PC-3 (cell line): ENCODE measurements around the gene PDLIM1. TPM values are rescaled to one million over a fixed set of nuclear protein-coding genes. Genes with fewer than 3 reads are reported as not detected.

Source experiments
- ATAC-seq: fragments of 200-7000 bp; cut with Tn5 transposase; 2 replicates; pipeline ENCODE4 v1.9.1; 2020; ENCODE audit warnings: mild to moderate bottlenecking, moderate library complexity
- Bru-seq: library from RNA; stranded (reverse); fragments of 400-500 nt; gene quantifications from one replicate; lab custom pipeline; 2021; lab: Mats Ljungman, UMichigan
- BruChase-seq, 2 experiments: library from RNA; stranded (reverse); fragments of 400-500 nt; gene quantifications; one replicate each; lab custom pipeline; 2021; lab: Mats Ljungman, UMichigan
- BruUV-seq: library from RNA; stranded (reverse); fragments of 400-500 nt; replicated peaks from 2 replicates; lab custom pipeline; 2021; lab: Mats Ljungman, UMichigan
- CTCF ChIA-PET: fragments of 300-600 bp; sonication (Branson Sonifier 250); formaldehyde crosslinking; loops from one replicate; lab custom pipeline; 2022; ENCODE audit warnings: antibody characterized with exemption; lab: Charles Lee
- POLR2A ChIA-PET: fragments of 300-600 bp; sonication (Branson Sonifier 250); formaldehyde crosslinking; loops from one replicate; lab custom pipeline; 2022; ENCODE audit warnings: antibody characterized with exemption; ENCODE audit not compliant: unreplicated experiment; lab: Charles Lee
- DNase-seq: peaks from one replicate; pipeline ENCODE4 v3.0.0-alpha.2; 2015
- H2AFZ ChIP-seq: fragments of 300-600 bp; sonication (generic); 2 replicates; pipeline ENCODE4 v1.6.0; 2016; ENCODE audit warnings: antibody characterized with exemption, low read length
- H3F3A ChIP-seq: fragments of 300-600 bp; sonication (generic); one replicate; pipeline ENCODE4 v1.6.0; 2017; ENCODE audit warnings: antibody characterized with exemption, low read length, control low read depth, mild to moderate bottlenecking; ENCODE audit not compliant: unreplicated experiment
- H3K27ac ChIP-seq: fragments of 300-600 bp; sonication (generic); 2 replicates; pipeline ENCODE4 v1.5.1; 2016; ENCODE audit warnings: mild to moderate bottlenecking, low read length
- H3K27me3 ChIP-seq: fragments of 300-600 bp; sonication (generic); 2 replicates; pipeline ENCODE4 v1.6.1; 2016; ENCODE audit warnings: low read length, mixed read lengths
- H3K36me3 ChIP-seq: fragments of 300-600 bp; sonication (generic); 2 replicates; pipeline ENCODE4 v1.6.1; 2016; ENCODE audit warnings: low read depth, mixed run types, low read length, mixed read lengths
- H3K4me1 ChIP-seq: fragments of 300-600 bp; sonication (generic); 2 replicates; pipeline ENCODE4 v1.5.1; 2016; ENCODE audit warnings: low read length; ENCODE audit not compliant: insufficient read depth
- H3K4me2 ChIP-seq: fragments of 300-600 bp; sonication (generic); 2 replicates; pipeline ENCODE4 v1.6.0; 2016; ENCODE audit warnings: low read length
- H3K4me3 ChIP-seq: fragments of 300-600 bp; sonication (generic); 2 replicates; pipeline ENCODE4 v1.5.1; 2016; ENCODE audit warnings: mild to moderate bottlenecking, low read length, mixed read lengths
- H3K79me2 ChIP-seq: fragments of 300-600 bp; sonication (generic); 2 replicates; pipeline ENCODE4 v1.6.1; 2017; ENCODE audit warnings: low read length, mixed read lengths
- H3K9ac ChIP-seq: fragments of 300-600 bp; sonication (generic); 2 replicates; pipeline ENCODE4 v1.6.0; 2016; ENCODE audit warnings: mild to moderate bottlenecking, low read length
- H3K9me2 ChIP-seq: fragments of 300-600 bp; sonication (generic); replicated peaks from 2 replicates; pipeline ENCODE4 v1.6.1; 2016; ENCODE audit warnings: mixed run types, low read length, mixed read lengths
- H3K9me3 ChIP-seq: fragments of 300-600 bp; sonication (generic); 2 replicates; pipeline ENCODE4 v1.6.1; 2016; ENCODE audit warnings: low read length, mixed read lengths
- H4K20me1 ChIP-seq: fragments of 300-600 bp; sonication (generic); 2 replicates; pipeline ENCODE4 v1.6.1; 2016; ENCODE audit warnings: low read length, mixed read lengths
- EZH2 ChIP-seq: fragments of 300-600 bp; sonication (generic); IDR thresholded peaks from one replicate; pipeline ENCODE4 v1.6.1; 2017; ENCODE audit warnings: antibody characterized with exemption, mild to moderate bottlenecking, low read length; ENCODE audit not compliant: unreplicated experiment
- EZH2phosphoT487 ChIP-seq: fragments of 300-600 bp; sonication (generic); IDR thresholded peaks from 2 replicates; pipeline ENCODE4 v1.6.1; 2018; ENCODE audit warnings: mild to moderate bottlenecking, antibody characterized with exemption, low read length, borderline replicate concordance
- intact Hi-C: fragments of 100-400 bp; cut with micrococcal nuclease; formaldehyde crosslinking; loops from 2 replicates; pipeline ENCODE4 v1.9.0; 2023
- long read RNA-seq: library from polyadenylated mRNA; unstranded; transcript quantifications from one replicate; pipeline ENCODE4 v2.0.0, GENCODE V29; 2021; ENCODE audit not compliant: unreplicated experiment
- total RNA-seq: library from RNA; depleted of rRNA; stranded (reverse); fragments of >200 nt; gene quantifications from 2 replicates; pipeline ENCODE4 v1.2.3, GENCODE V29; 2014; rRNA removed
- TF ChIP-seq, protein P1 (sequence below): fragments of 300-600 bp; sonication (generic); conservative IDR thresholded peaks from 2 replicates; pipeline ENCODE4 v1.5.1; 2017; ENCODE audit warnings: antibody characterized with exemption, low read depth, mild to moderate bottlenecking, low read length

Gene PDLIM1, protein sequence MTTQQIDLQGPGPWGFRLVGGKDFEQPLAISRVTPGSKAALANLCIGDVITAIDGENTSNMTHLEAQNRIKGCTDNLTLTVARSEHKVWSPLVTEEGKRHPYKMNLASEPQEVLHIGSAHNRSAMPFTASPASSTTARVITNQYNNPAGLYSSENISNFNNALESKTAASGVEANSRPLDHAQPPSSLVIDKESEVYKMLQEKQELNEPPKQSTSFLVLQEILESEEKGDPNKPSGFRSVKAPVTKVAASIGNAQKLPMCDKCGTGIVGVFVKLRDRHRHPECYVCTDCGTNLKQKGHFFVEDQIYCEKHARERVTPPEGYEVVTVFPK
- total RNA-seq (28.2 and 48.7 TPM in 2 replicates), Bru-seq, nascent RNA (percentile 96 among the genes with signal in this experiment), BruChase-seq, experiment 1, labeled RNA remaining after a 6-hour chase (percentile 88 among the genes with signal in this experiment), BruChase-seq, experiment 2, labeled RNA remaining after a 2-hour chase (percentile 87 among the genes with signal in this experiment)
- long read RNA-seq, transcript PDLIM1-202 (6 exons, 850 nt): minor isoform, 17 of 442 reads
- long read RNA-seq, transcript PDLIM1-201 (7 exons, 1,452 nt): major isoform, 332 of 442 reads
- long read RNA-seq, partial matches to known transcripts: 21 of 442 reads
- long read RNA-seq, other reads (novel, unspliced or antisense): 70 of 442 reads

DNA sequence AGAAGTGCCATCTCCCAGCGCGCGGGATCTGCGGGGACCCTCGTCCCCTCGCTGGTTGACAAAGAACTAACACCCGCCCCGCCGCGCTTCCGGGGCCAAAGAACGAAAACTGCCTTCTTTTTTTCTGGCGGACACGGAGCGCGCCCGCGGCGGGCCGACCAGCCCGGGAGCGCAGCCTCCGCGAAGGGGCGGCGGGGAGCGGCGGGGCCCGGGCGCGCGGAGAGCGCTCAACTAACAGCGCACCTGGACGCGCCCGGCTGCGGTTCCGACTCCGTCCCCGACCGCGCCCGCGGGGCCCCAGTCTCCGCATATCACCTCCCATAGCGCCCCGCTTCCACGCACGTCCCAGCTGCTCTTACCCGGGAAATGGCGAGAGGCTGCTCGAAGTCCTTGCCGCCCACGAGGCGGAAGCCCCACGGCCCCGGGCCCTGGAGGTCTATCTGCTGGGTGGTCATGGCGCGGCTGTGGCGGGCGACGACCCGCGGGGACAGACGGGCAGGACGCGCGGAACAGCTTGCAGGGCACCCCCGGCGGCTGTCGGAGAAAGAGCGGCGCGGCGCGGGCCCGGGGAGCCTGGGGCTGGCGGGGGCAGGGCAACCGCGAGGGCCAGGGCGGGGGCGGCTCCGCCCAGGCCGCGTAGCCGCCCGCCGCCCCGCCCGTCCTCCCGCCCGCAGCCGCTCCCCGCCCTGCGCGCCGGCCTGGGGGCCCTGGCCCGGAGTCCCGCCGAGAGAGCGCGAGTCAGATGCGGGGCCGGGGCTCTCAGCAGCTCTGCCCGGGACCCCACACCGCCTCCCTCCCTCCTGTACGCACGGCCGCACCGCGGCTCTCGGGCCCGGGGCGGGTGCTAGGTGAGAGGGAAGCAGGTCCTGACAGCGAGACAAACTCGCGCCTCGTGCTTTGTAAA, at the start of gene PDLIM1:
Gene PDLIM1, minus strand, starts transcription at position 543 of the 904 bp plus-strand sequence. Its CDS starts 88 bp downstream, at position 455.
- ATAC-seq (peak; percentile 75), DNase-seq (peak; percentile 68)
- Histone ChIP-seq H4K20me1 (peaks cover 21% of the 10 kb centered on the region; the same call in 1 of the 2 replicates), H3K27me3 (no peaks in the 10 kb centered on the region), H3K9ac (peak within 1 kb of the TSS; percentile 91), H3K27ac (peak within 1 kb of the TSS; percentile 47), H3K79me2 (peaks cover 50% of the 10 kb centered on the region), H3F3A (no peaks in the 10 kb centered on the region), H3K4me1 (peaks cover 26% of the 10 kb centered on the region), H3K4me3 (peak within 1 kb of the TSS; percentile 95), H2AFZ (peak within 1 kb of the TSS; percentile 95), H3K4me2 (peak within 1 kb of the TSS; percentile 98), H3K9me3 (no peaks in the 10 kb centered on the region), H3K36me3 (no peaks in the 10 kb centered on the region), H3K9me2 (no peaks in the 10 kb centered on the region)
- BruUV-seq: no TSS peak
- ChIA-PET POLR2A (no interaction called here), CTCF (no interaction called here)
- TF ChIP-seq, protein P1, sequence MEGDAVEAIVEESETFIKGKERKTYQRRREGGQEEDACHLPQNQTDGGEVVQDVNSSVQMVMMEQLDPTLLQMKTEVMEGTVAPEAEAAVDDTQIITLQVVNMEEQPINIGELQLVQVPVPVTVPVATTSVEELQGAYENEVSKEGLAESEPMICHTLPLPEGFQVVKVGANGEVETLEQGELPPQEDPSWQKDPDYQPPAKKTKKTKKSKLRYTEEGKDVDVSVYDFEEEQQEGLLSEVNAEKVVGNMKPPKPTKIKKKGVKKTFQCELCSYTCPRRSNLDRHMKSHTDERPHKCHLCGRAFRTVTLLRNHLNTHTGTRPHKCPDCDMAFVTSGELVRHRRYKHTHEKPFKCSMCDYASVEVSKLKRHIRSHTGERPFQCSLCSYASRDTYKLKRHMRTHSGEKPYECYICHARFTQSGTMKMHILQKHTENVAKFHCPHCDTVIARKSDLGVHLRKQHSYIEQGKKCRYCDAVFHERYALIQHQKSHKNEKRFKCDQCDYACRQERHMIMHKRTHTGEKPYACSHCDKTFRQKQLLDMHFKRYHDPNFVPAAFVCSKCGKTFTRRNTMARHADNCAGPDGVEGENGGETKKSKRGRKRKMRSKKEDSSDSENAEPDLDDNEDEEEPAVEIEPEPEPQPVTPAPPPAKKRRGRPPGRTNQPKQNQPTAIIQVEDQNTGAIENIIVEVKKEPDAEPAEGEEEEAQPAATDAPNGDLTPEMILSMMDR: peak; percentile 28; the same call in 1 of the 2 replicates
- TF ChIP-seq EZH2phosphoT487: no peak
- intact Hi-C loops: no loop called here

DNA sequence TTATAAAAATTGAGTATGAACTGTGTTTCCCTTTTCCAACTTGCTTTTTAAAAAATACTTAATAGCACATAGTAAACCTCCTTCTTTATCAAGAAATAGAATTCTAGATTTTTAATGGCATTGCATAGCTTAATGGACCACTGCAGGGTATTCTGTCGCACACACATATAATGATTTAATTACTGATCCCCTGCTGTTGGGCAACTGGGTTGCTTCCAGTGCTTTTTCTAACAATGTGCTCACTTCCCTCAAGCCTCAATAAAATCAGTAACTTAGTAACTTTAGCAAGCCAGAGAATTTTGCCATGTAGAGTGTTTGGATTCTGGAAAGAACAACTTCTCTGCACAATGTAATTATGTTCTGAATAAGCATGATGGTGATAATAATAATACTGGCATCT, 49.1 kb upstream of the PDLIM1 start:
- TF ChIP-seq EZH2phosphoT487 (no peak), EZH2 (no peak)
- TF ChIP-seq, protein P1: no peak
- H3K27ac ChIP-seq: no peak overlapping the region
- DNase-seq (no peak), ATAC-seq (no peak)
- no peak overlapping the region for H3K4me2 ChIP-seq
- BruUV-seq: no TSS peak
- no peaks in the 10 kb centered on the region for H3K79me2 ChIP-seq
- ChIA-PET CTCF (no interaction called here), POLR2A (no interaction called here)
- no peak overlapping the region for H3K4me3 ChIP-seq
- H3K9ac ChIP-seq: no peak overlapping the region
- no peaks in the 10 kb centered on the region for H3K9me2 ChIP-seq
- H3K36me3 ChIP-seq: no peaks in the 10 kb centered on the region
- peaks cover 8% of the 10 kb centered on the region for H3K4me1 ChIP-seq
- no peaks in the 10 kb centered on the region for H4K20me1 ChIP-seq
- no peak overlapping the region for H2AFZ ChIP-seq
- H3F3A ChIP-seq: no peaks in the 10 kb centered on the region
- no peaks in the 10 kb centered on the region for H3K9me3 ChIP-seq
- intact Hi-C loops: no loop called here
- H3K27me3 ChIP-seq: no peaks in the 10 kb centered on the region
